HepG2 (cell line): ENCODE measurements around the gene GALNT17. TPM values are rescaled to one million over a fixed set of nuclear protein-coding genes. Genes with fewer than 3 reads are reported as not detected.

ENCODE experiments used
- ATAC-seq: fragments of 200-7000 bp; cut with Tn5 transposase; 3 replicates; pipeline ENCODE4 v1.9.1; 2020; ENCODE audit warnings: mild to moderate bottlenecking, moderate library complexity
- BruUV-seq: library from RNA; stranded (reverse); fragments of 400-500 nt; replicated peaks from 2 replicates; lab custom pipeline; 2021; lab: Mats Ljungman, UMichigan
- CTCF ChIA-PET: fragments of 300-600 bp; formaldehyde crosslinking; extraction: SDS; loops from one replicate; lab custom pipeline; 2021; ENCODE audit warnings: low total read pairs, inconsistent platforms, low intra/inter-chr PET ratio; lab: Yijun Ruan, JAX
- POLR2A ChIA-PET: fragments of 350-600 bp; sonication (Branson Sonifier 250); formaldehyde crosslinking; loops from one replicate; lab custom pipeline; 2020; ENCODE audit warnings: antibody characterized with exemption, inconsistent platforms; lab: Yijun Ruan, JAX
- DNase-seq: peaks from one replicate; pipeline ENCODE4 v3.0.0-alpha.2; 2015; ENCODE audit warnings: low spot score
- FAIRE-seq: peaks from 3 replicates; lab custom pipeline; 2011; peaks lifted over from hg19 to GRCh38; lab: Jason Lieb, UNC
- H2AFZ ChIP-seq: one replicate; pipeline ENCODE4 v1.6.1; 2011; ENCODE audit warnings: low read length, inconsistent platforms
- H3K27ac ChIP-seq: fragments of 300-600 bp; 3 replicates; pipeline ENCODE4 v1.8.0; 2011; ENCODE audit warnings: mixed run types, mild to moderate bottlenecking, mixed read lengths, low read length, inconsistent platforms; ENCODE audit not compliant: insufficient read depth; ENCODE audit errors: extremely low read length
- H3K27me3 ChIP-seq, 2 experiments: fragments of 200-600 bp in 1 of 2; 2 replicates in 1 of 2; 3 replicates in 1 of 2; pipeline versions ENCODE4 v1.6.0 to v1.8.0; 2011; ENCODE audit warnings: low read length in 2 of 2, mild to moderate bottlenecking in 2 of 2, moderate library complexity in 2 of 2, inconsistent platforms in 1 of 2; ENCODE audit not compliant: insufficient read depth in 2 of 2, control insufficient read depth in 1 of 2
- H3K36me3 ChIP-seq, 2 experiments: fragments of 200-600 bp in 1 of 2; replicated peaks in 1 of 2; 2 replicates in 1 of 2; 3 replicates in 1 of 2; pipeline versions ENCODE4 v1.5.1 to v1.8.0; 2011; ENCODE audit warnings: low read length in 2 of 2, inconsistent platforms in 1 of 2; ENCODE audit not compliant: insufficient read depth in 2 of 2, control insufficient read depth in 1 of 2
- H3K4me1 ChIP-seq: 2 replicates; pipeline ENCODE4 v1.5.1; 2012; ENCODE audit warnings: low read length, inconsistent platforms; ENCODE audit not compliant: insufficient read depth
- H3K4me2 ChIP-seq: 2 replicates; pipeline ENCODE4 v1.6.0; 2011; ENCODE audit warnings: low read depth, low read length, inconsistent platforms
- H3K4me3 ChIP-seq, 3 experiments: fragments of 200-600 bp in 1 of 3; sonication (generic), shearing (Covaris generic) in 1 of 3; replicated peaks in 1 of 3; 2 replicates each; pipeline ENCODE4 v1.5.1; 2011 to 2016; ENCODE audit warnings: low read length in 3 of 3, inconsistent platforms in 2 of 3, low read depth in 2 of 3, mild to moderate bottlenecking in 2 of 3, control low read depth in 1 of 3, mixed read lengths in 1 of 3; ENCODE audit not compliant: insufficient read depth in 1 of 3
- H3K79me2 ChIP-seq: one replicate; pipeline ENCODE4 v1.6.1; 2011; ENCODE audit warnings: low read length, inconsistent platforms; ENCODE audit not compliant: insufficient read depth
- H3K9ac ChIP-seq: 2 replicates; pipeline ENCODE4 v1.6.0; 2011; ENCODE audit warnings: mild to moderate bottlenecking, low read depth, low read length, inconsistent platforms; ENCODE audit not compliant: insufficient read depth
- H3K9me3 ChIP-seq: 2 replicates; pipeline ENCODE4 v1.5.1; 2012; ENCODE audit warnings: mild to moderate bottlenecking, low read length
- H4K20me1 ChIP-seq: 2 replicates; pipeline ENCODE4 v1.6.0; 2011; ENCODE audit warnings: inconsistent platforms, mild to moderate bottlenecking, low read length, moderate library complexity; ENCODE audit not compliant: insufficient read depth
- ZKSCAN1 ChIP-seq: fragments of 150-350 bp; IDR thresholded peaks from 2 replicates; pipeline ENCODE4 v1.6.1; 2014; ENCODE audit warnings: low read length
- ZMYM3 ChIP-seq: sonication (generic); formaldehyde crosslinking; IDR thresholded peaks from 2 replicates; pipeline ENCODE4 v1.5.1; 2020; ENCODE audit warnings: mild to moderate bottlenecking, missing genetic modification reagents
- ZNF143 ChIP-seq: sonication (generic); formaldehyde crosslinking; IDR thresholded peaks from 2 replicates; pipeline ENCODE4 v1.4.0; 2020; ENCODE audit warnings: missing genetic modification reagents
- WGBS: methylation state at CpG from one replicate; pipeline ENCODE4 v1.1.6; 2017; ENCODE audit warnings: low lambda C conversion rate; 5-methylcytosine and 5-hydroxymethylcytosine counted together
- in situ Hi-C: cut with HindIII; loops from 2 replicates; pipeline ENCODE4 v1.10.0; 2017; ENCODE audit warnings: low pct_unique_long_range_greater_than_20kb; ENCODE audit not compliant: extremely low pct_ligation_motif_present
- intact Hi-C: fragments of 100-400 bp; cut with micrococcal nuclease; formaldehyde crosslinking; loops from one replicate; pipeline ENCODE4 v1.10.0; 2022; ENCODE audit not compliant: unreplicated experiment
- polyA plus RNA-seq, 8 experiments: library from polyadenylated mRNA; depleted of rRNA in 3 of 8; stranded (reverse) in 7 of 8; unstranded in 1 of 8; fragments of >200 nt; fragmentation: Illumina TruSeq in 4 of 8; extraction: Trizol in 4 of 8; gene quantifications; 2 replicates each; pipeline versions ENCODE4 v1.2.1 to v1.2.3, GENCODE V29; 2011 to 2016; ENCODE audit warnings: low read depth in 4 of 8, missing spikeins in 1 of 8, mixed read lengths in 1 of 8; ENCODE audit not compliant: insufficient read depth in 1 of 8
- total RNA-seq, 5 experiments: library from RNA; depleted of rRNA; stranded (reverse); fragments of >200 nt; fragmentation: Illumina TruSeq; extraction: Trizol; gene quantifications; 2 replicates each; pipeline ENCODE4 v1.2.3, GENCODE V29; 2016; ENCODE audit warnings: low read depth in 1 of 5
- TF ChIP-seq, protein P1 (sequence below): sonication (generic); formaldehyde crosslinking; IDR thresholded peaks from 2 replicates; pipeline ENCODE4 v1.5.0; 2020; ENCODE audit warnings: mild to moderate bottlenecking, missing genetic modification reagents
- TF ChIP-seq, protein P2 (sequence below): IDR thresholded peaks from 2 replicates; pipeline ENCODE4 v1.6.1; 2016; ENCODE audit warnings: missing genetic modification reagents, missing compliant biosample characterization
- TF ChIP-seq, protein P3 (sequence below): sonication (generic); formaldehyde crosslinking; IDR thresholded peaks from 2 replicates; pipeline ENCODE4 v1.5.0; 2020; ENCODE audit warnings: missing genetic modification reagents

The GALNT17 gene
- total and polyA plus RNA-seq, 2 of the 13 experiments (the other 11 are each of a cell fraction or from before 2014, with no cell fraction given) = not detected

DNA sequence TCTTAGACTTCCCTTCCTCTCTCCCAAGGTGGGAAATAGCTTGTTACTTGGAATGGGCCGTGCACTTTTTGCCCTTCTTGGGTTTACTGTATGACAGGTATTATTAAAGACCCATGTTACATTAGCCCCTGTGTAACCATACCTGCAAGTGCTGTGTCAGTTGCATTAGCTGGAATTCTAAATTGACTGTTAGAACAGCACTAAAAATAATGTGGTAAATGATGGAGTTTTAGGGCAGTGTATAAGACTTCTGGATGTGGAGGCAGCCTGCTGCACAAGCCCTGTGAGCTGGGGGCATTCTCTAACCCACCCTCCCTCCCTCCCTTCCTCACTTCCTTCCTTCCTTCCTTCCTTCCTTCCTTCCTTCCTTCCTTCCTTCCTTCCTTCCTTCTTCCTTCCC is 52.7 kb downstream of the GALNT17 start:
- POLR2A ChIA-PET = no interaction called here
- intact Hi-C loops = no loop called here
- H4K20me1 ChIP-seq = no peaks in the 10 kb centered on the region
- no TSS peak for BruUV-seq
- no peak overlapping the region for H3K4me3 ChIP-seq
- H3K4me1 ChIP-seq = no peaks in the 10 kb centered on the region
- H3K36me3 ChIP-seq = no peaks in the 10 kb centered on the region
- in situ Hi-C loops = no loop called here
- 0 out of 5 replicates have a peak, but pooled peaks cover 0 to 6% of the 10 kb centered on the region in 2 experiments for H3K27me3 ChIP-seq
- FAIRE-seq (no peak), ATAC-seq (no peak), DNase-seq (no peak)
- H2AFZ ChIP-seq = no peak overlapping the region
- WGBS = 0% methylated on average over 1 of the region's 1 CpG
- H3K4me2 ChIP-seq = no peak overlapping the region
- TF ChIP-seq ZKSCAN1 = no peak
- TF ChIP-seq ZNF143 (CRISPR knock-in tag) = no peak
- TF ChIP-seq, protein P1, sequence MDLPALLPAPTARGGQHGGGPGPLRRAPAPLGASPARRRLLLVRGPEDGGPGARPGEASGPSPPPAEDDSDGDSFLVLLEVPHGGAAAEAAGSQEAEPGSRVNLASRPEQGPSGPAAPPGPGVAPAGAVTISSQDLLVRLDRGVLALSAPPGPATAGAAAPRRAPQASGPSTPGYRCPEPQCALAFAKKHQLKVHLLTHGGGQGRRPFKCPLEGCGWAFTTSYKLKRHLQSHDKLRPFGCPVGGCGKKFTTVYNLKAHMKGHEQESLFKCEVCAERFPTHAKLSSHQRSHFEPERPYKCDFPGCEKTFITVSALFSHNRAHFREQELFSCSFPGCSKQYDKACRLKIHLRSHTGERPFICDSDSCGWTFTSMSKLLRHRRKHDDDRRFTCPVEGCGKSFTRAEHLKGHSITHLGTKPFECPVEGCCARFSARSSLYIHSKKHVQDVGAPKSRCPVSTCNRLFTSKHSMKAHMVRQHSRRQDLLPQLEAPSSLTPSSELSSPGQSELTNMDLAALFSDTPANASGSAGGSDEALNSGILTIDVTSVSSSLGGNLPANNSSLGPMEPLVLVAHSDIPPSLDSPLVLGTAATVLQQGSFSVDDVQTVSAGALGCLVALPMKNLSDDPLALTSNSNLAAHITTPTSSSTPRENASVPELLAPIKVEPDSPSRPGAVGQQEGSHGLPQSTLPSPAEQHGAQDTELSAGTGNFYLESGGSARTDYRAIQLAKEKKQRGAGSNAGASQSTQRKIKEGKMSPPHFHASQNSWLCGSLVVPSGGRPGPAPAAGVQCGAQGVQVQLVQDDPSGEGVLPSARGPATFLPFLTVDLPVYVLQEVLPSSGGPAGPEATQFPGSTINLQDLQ (CRISPR knock-in tag) = no peak
- TF ChIP-seq, protein P2, sequence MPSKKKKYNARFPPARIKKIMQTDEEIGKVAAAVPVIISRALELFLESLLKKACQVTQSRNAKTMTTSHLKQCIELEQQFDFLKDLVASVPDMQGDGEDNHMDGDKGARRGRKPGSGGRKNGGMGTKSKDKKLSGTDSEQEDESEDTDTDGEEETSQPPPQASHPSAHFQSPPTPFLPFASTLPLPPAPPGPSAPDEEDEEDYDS (CRISPR knock-in tag) = no peak
- TF ChIP-seq ZMYM3 (CRISPR knock-in tag) = no peak
- TF ChIP-seq, protein P3, sequence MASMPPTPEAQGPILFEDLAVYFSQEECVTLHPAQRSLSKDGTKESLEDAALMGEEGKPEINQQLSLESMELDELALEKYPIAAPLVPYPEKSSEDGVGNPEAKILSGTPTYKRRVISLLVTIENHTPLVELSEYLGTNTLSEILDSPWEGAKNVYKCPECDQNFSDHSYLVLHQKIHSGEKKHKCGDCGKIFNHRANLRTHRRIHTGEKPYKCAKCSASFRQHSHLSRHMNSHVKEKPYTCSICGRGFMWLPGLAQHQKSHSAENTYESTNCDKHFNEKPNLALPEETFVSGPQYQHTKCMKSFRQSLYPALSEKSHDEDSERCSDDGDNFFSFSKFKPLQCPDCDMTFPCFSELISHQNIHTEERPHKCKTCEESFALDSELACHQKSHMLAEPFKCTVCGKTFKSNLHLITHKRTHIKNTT (CRISPR knock-in tag) = no peak
- H3K9me3 ChIP-seq = peaks cover 9% of the 10 kb centered on the region; the same call in 1 of the 2 replicates
- H3K79me2 ChIP-seq = no peaks in the 10 kb centered on the region
- CTCF ChIA-PET = no interaction called here
- no peak overlapping the region for H3K27ac ChIP-seq
- H3K9ac ChIP-seq = no peak overlapping the region
